WTC11 (cell line): ENCODE results near the gene SMAD6. TPM values are rescaled to one million over a fixed set of nuclear protein-coding genes. Genes with fewer than 3 reads are reported as not detected.
A peak's percentile ranks its signal among the peaks of the same experiment; 100 is the strongest.

Experiments
- ATAC-seq: fragments of 200-7000 bp; cut with Tn5 transposase; 2 replicates; pipeline ENCODE4 v1.10.0; 2021; ENCODE audit warnings: mild to moderate bottlenecking, moderate library complexity
- Bru-seq: library from RNA; stranded (reverse); fragments of 400-500 nt; gene quantifications from one replicate; lab custom pipeline; 2021; lab: Mats Ljungman, UMichigan
- CTCF ChIA-PET: fragments of 300-600 bp; sonication (Branson Sonifier 250); formaldehyde crosslinking; loops from one replicate; lab custom pipeline; 2021; ENCODE audit warnings: antibody characterized with exemption; lab: Charles Lee
- POLR2A ChIA-PET: fragments of 350-600 bp; sonication (Branson Sonifier 250); formaldehyde crosslinking; loops from one replicate; lab custom pipeline; 2021; ENCODE audit warnings: antibody characterized with exemption; lab: Charles Lee
- DNase-seq: peaks from one replicate; pipeline ENCODE4 v3.0.0; 2021; ENCODE audit warnings: low spot score
- H3K27ac Mint-ChIP-seq: 2 replicates; pipeline ENCODE4 v1.8.0; 2021; ENCODE audit warnings: mixed read lengths
- H3K27me3 Mint-ChIP-seq: 2 replicates; pipeline ENCODE4 v1.8.0; 2021; ENCODE audit warnings: low read depth, mild to moderate bottlenecking, moderate library complexity, mixed read lengths
- H3K36me3 Mint-ChIP-seq: 2 replicates; pipeline ENCODE4 v1.8.0; 2021; ENCODE audit warnings: mixed read lengths
- H3K4me1 Mint-ChIP-seq: 2 replicates; pipeline ENCODE4 v1.8.0; 2022; ENCODE audit warnings: mixed read lengths
- H3K4me3 Mint-ChIP-seq: 2 replicates; pipeline ENCODE4 v1.8.0; 2021; ENCODE audit warnings: mild to moderate bottlenecking, moderate library complexity, mixed read lengths
- H3K9me3 Mint-ChIP-seq: 2 replicates; pipeline ENCODE4 v1.8.0; 2021; ENCODE audit warnings: mixed read lengths
- ESRRA ChIP-seq: sonication (generic); formaldehyde crosslinking; IDR thresholded peaks from 2 replicates; pipeline ENCODE4 v1.8.1; 2022; ENCODE audit warnings: mild to moderate bottlenecking, missing genetic modification reagents, borderline replicate concordance
- FOXJ3 ChIP-seq: sonication (generic); formaldehyde crosslinking; IDR thresholded peaks from 2 replicates; pipeline ENCODE4 v1.9.0; 2021; ENCODE audit warnings: missing genetic modification reagents, mild to moderate bottlenecking, borderline replicate concordance
- FOXK1 ChIP-seq: sonication (generic); formaldehyde crosslinking; IDR thresholded peaks from 2 replicates; pipeline ENCODE4 v1.8.0; 2022; ENCODE audit warnings: mild to moderate bottlenecking, moderate library complexity, missing genetic modification reagents
- GABPB1 ChIP-seq: sonication (generic); formaldehyde crosslinking; IDR thresholded peaks from 2 replicates; pipeline ENCODE4 v1.8.1; 2023; ENCODE audit warnings: mild to moderate bottlenecking, missing genetic modification reagents
- JUN ChIP-seq: sonication (generic); formaldehyde crosslinking; IDR thresholded peaks from 2 replicates; pipeline ENCODE4 v1.8.0; 2023; ENCODE audit warnings: mild to moderate bottlenecking, missing genetic modification reagents
- NFYB ChIP-seq: sonication (generic); formaldehyde crosslinking; conservative IDR thresholded peaks from 2 replicates; pipeline ENCODE4 v1.8.0; 2022; ENCODE audit warnings: low read depth, missing genetic modification reagents
- NR1H2 ChIP-seq: sonication (generic); formaldehyde crosslinking; IDR thresholded peaks from 2 replicates; pipeline ENCODE4 v1.9.0; 2021; ENCODE audit warnings: mild to moderate bottlenecking, moderate library complexity, missing genetic modification reagents
- NR3C1 ChIP-seq: sonication (generic); formaldehyde crosslinking; conservative IDR thresholded peaks from 2 replicates; pipeline ENCODE4 v1.8.1; 2023; ENCODE audit warnings: low read depth, mild to moderate bottlenecking, missing genetic modification reagents
- SMAD4 ChIP-seq: sonication (generic); formaldehyde crosslinking; IDR thresholded peaks from 2 replicates; pipeline ENCODE4 v1.8.0; 2022; ENCODE audit warnings: mild to moderate bottlenecking, missing genetic modification reagents
- SP1 ChIP-seq: sonication (generic); formaldehyde crosslinking; conservative IDR thresholded peaks from 2 replicates; pipeline ENCODE4 v1.8.1; 2022; ENCODE audit warnings: missing genetic modification reagents
- ZNF232 ChIP-seq: sonication (generic); formaldehyde crosslinking; IDR thresholded peaks from 2 replicates; pipeline ENCODE4 v1.8.0; 2022; ENCODE audit warnings: mild to moderate bottlenecking, missing genetic modification reagents
- ZNF423 ChIP-seq: fragments of 250-450 bp; sonication (Bioruptor Pico); IDR thresholded peaks from 2 replicates; pipeline ENCODE4 v2.1.2; 2022; ENCODE audit warnings: mild to moderate bottlenecking, moderate library complexity
- ZNF671 ChIP-seq: fragments of 250-450 bp; sonication (Bioruptor Pico); IDR thresholded peaks from 2 replicates; pipeline ENCODE4 v1.8.0; 2021; ENCODE audit warnings: mild to moderate bottlenecking
- long read RNA-seq, 3 experiments: library from RNA in 1 of 3; library from capped mRNA in 1 of 3; library from polyadenylated mRNA in 1 of 3; unstranded in 2 of 3; stranded (forward) in 1 of 3; transcript quantifications; one replicate each; pipeline ENCODE4 v2.0.0, GENCODE V29; 2021
- total RNA-seq: library from RNA; stranded (reverse); gene quantifications from 3 replicates; pipeline ENCODE4 v1.2.3, GENCODE V29; 2021
- TF ChIP-seq, protein P1 (sequence below): sonication (generic); formaldehyde crosslinking; IDR thresholded peaks from 2 replicates; pipeline ENCODE4 v1.8.1; 2023; ENCODE audit warnings: mild to moderate bottlenecking, moderate library complexity, missing genetic modification reagents
- TF ChIP-seq, protein P2 (sequence below): sonication (generic); formaldehyde crosslinking; IDR thresholded peaks from 2 replicates; pipeline ENCODE4 v1.8.1; 2022; ENCODE audit warnings: mild to moderate bottlenecking, missing genetic modification reagents, moderate library complexity, borderline replicate concordance
- TF ChIP-seq, protein P3 (sequence below): sonication (generic); formaldehyde crosslinking; IDR thresholded peaks from 2 replicates; pipeline ENCODE4 v1.8.0; 2022; ENCODE audit warnings: mild to moderate bottlenecking, missing genetic modification reagents
- TF ChIP-seq, protein P4 (sequence below): sonication (generic); formaldehyde crosslinking; IDR thresholded peaks from 2 replicates; pipeline ENCODE4 v1.8.0; 2022; ENCODE audit warnings: mild to moderate bottlenecking, missing genetic modification reagents
- TF ChIP-seq, protein P5 (sequence below): sonication (generic); formaldehyde crosslinking; IDR thresholded peaks from 2 replicates; pipeline ENCODE4 v1.8.1; 2023; ENCODE audit warnings: mild to moderate bottlenecking, missing genetic modification reagents, moderate library complexity
- TF ChIP-seq, protein P6 (sequence below): fragments of 250-450 bp; sonication (Bioruptor Pico); conservative IDR thresholded peaks from 2 replicates; pipeline ENCODE4 v1.9.0; 2021; ENCODE audit warnings: mild to moderate bottlenecking

SMAD6 gene
- 9.2 to 13.9 TPM (median 10.4 TPM) in 3 replicates for total RNA-seq
- Bru-seq, nascent RNA: percentile 61 among the genes with signal in this experiment
- long read RNA-seq, experiment 1, full-length matches to known transcripts: 24 of 33 reads
- long read RNA-seq, experiment 1, partial matches to known transcripts: 0 of 33 reads
- long read RNA-seq, experiment 1, other reads (novel, unspliced or antisense): 9 of 33 reads
- long read RNA-seq, experiment 2, transcript SMAD6-201 (4 exons, 3,835 nt): major isoform, 7 of 11 reads
- long read RNA-seq, experiment 2, partial matches to known transcripts: 3 of 11 reads
- long read RNA-seq, experiment 2, other reads (novel, unspliced or antisense): 1 of 11 reads
- long read RNA-seq, experiment 3: 0 reads

DNA sequence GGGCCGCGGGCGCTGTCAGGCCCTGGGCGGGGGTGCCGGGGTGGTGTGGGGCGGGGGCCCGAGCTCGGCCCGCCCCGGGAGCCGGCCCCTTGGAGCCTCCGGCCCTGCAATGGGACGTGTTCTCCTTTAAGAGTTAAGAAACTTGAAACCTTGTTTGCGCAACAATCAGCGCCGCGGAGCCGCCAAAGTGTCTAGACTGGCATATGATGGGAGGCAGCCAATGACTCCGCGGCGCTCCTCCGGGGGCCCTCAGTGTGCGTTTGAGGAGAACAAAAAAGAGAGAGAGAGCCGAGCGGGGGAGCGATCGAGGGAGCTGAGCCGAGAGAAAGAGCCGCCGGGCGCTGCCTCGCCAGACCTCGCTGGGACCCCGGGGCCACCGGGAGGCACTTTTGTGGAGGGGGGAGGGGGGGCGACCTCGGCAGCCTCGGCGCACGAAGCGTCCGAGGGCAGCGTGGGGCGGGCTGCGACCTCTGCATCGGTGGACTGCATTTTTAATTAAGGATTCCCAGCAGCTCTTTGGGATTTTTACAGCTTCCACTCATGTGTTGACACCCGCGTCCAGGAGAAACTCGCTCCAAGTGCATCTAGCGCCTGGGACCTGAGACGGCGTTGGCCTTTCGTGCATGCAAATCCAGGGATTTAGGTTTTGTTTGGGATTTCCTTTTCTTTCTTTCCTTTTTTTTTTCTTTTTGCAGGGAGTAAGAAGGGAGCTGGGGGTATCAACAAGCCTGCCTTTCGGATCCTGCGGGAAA lies at the start of gene SMAD6:
SMAD6 (plus strand) TSS at position 202 of the 752 bp plus-strand sequence. CDS start 1,023 bp downstream, outside the sequence.
- Mint-ChIP-seq H3K36me3 (no peaks in the 10 kb centered on the region; the same call in 1 of the 2 replicates), H3K4me3 (peak within 1 kb of the TSS; percentile 90), H3K27me3 (peaks cover 29% of the 10 kb centered on the region), H3K4me1 (peaks cover 44% of the 10 kb centered on the region), H3K27ac (peak within 1 kb of the TSS; percentile 97), H3K9me3 (no peaks in the 10 kb centered on the region)
- DNase-seq: peak; percentile 94
- POLR2A ChIA-PET: interaction anchor here (1.8 kb wide), 1 partner anchor 82 kb away, joined by 8 read pairs; no protein-coding TSS in a partner anchor
- CTCF ChIA-PET: interaction anchor here (0.7 to 8.2 kb wide), 18 partner anchors 13 to 198 kb away, joined by 3 to 87 read pairs (median 4); partner anchors contain the start of gene LCTL
- TF ChIP-seq, protein P1, sequence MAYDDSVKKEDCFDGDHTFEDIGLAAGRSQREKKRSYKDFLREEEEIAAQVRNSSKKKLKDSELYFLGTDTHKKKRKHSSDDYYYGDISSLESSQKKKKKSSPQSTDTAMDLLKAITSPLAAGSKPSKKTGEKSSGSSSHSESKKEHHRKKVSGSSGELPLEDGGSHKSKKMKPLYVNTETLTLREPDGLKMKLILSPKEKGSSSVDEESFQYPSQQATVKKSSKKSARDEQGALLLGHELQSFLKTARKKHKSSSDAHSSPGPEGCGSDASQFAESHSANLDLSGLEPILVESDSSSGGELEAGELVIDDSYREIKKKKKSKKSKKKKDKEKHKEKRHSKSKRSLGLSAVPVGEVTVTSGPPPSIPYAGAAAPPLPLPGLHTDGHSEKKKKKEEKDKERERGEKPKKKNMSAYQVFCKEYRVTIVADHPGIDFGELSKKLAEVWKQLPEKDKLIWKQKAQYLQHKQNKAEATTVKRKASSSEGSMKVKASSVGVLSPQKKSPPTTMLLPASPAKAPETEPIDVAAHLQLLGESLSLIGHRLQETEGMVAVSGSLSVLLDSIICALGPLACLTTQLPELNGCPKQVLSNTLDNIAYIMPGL: 0 out of 2 replicates have a peak, but pooled peaks have one; percentile 47
- 0 out of 2 replicates have a peak, but pooled peaks have one; percentile 21 for TF ChIP-seq SMAD4 (CRISPR knock-in tag)
- no peak for TF ChIP-seq JUN (CRISPR knock-in tag)
- no peak for TF ChIP-seq ZNF671 (CRISPR knock-in tag)
- no peak for TF ChIP-seq FOXK1
- TF ChIP-seq, protein P2, sequence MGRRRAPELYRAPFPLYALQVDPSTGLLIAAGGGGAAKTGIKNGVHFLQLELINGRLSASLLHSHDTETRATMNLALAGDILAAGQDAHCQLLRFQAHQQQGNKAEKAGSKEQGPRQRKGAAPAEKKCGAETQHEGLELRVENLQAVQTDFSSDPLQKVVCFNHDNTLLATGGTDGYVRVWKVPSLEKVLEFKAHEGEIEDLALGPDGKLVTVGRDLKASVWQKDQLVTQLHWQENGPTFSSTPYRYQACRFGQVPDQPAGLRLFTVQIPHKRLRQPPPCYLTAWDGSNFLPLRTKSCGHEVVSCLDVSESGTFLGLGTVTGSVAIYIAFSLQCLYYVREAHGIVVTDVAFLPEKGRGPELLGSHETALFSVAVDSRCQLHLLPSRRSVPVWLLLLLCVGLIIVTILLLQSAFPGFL (CRISPR knock-in tag): no peak
- TF ChIP-seq, protein P3, sequence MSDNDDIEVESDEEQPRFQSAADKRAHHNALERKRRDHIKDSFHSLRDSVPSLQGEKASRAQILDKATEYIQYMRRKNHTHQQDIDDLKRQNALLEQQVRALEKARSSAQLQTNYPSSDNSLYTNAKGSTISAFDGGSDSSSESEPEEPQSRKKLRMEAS (CRISPR knock-in tag): peak; percentile 1; the same call in 1 of the 2 replicates
- TF ChIP-seq SP1 (CRISPR knock-in tag): 0 out of 2 replicates have a peak, but pooled peaks have one; percentile 26
- TF ChIP-seq, protein P4, sequence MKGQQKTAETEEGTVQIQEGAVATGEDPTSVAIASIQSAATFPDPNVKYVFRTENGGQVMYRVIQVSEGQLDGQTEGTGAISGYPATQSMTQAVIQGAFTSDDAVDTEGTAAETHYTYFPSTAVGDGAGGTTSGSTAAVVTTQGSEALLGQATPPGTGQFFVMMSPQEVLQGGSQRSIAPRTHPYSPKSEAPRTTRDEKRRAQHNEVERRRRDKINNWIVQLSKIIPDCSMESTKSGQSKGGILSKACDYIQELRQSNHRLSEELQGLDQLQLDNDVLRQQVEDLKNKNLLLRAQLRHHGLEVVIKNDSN (CRISPR knock-in tag): peak; percentile 77
- TF ChIP-seq GABPB1: no peak
- TF ChIP-seq, protein P5, sequence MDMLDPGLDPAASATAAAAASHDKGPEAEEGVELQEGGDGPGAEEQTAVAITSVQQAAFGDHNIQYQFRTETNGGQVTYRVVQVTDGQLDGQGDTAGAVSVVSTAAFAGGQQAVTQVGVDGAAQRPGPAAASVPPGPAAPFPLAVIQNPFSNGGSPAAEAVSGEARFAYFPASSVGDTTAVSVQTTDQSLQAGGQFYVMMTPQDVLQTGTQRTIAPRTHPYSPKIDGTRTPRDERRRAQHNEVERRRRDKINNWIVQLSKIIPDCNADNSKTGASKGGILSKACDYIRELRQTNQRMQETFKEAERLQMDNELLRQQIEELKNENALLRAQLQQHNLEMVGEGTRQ: peak; percentile 70
- TF ChIP-seq NFYB (CRISPR knock-in tag): no peak
- peak; percentile 73 for TF ChIP-seq ZNF423 (CRISPR knock-in tag)
- TF ChIP-seq ESRRA (CRISPR knock-in tag): no peak
- no peak for TF ChIP-seq NR1H2 (CRISPR knock-in tag)
- no peak for TF ChIP-seq NR3C1 (CRISPR knock-in tag)
- TF ChIP-seq ZNF232 (CRISPR knock-in tag): 0 out of 2 replicates have a peak, but pooled peaks have one; percentile 59
- peak; percentile 41 for ATAC-seq

DNA sequence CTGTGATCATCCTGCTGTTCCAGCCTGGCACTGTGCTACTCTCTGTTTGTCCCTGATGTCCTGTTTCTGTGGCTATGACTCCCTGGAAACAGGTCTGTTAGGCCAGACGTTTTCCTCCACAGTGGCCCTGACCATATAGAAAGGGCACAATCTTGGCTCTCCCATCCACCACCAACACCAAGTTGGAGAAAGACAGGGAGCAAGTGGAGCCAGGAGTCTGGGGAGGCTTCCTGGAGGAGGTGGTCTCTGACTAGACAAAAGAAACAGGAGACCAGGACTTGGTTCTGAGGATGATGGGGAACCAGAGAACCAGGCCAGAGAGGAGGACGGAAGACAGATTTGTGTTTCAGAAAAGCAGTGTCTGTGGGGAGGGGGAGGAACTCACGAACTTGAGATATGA lies 49.2 kb upstream of the SMAD6 start:
- H3K9me3 Mint-ChIP-seq: no peaks in the 10 kb centered on the region
- ChIA-PET POLR2A (no interaction called here), CTCF (interaction anchor here (0.6 kb wide), 1 partner anchor 1541 kb away, joined by 3 read pairs; no protein-coding TSS in a partner anchor)
- H3K27ac Mint-ChIP-seq: no peak overlapping the region
- H3K36me3 Mint-ChIP-seq: no peaks in the 10 kb centered on the region
- DNase-seq (no peak), ATAC-seq (no peak)
- no peak overlapping the region for H3K4me3 Mint-ChIP-seq
- H3K27me3 Mint-ChIP-seq: peaks cover 3% of the 10 kb centered on the region; the same call in 1 of the 2 replicates
- peaks cover 53% of the 10 kb centered on the region for H3K4me1 Mint-ChIP-seq
- TF ChIP-seq, protein P5: no peak
- TF ChIP-seq, protein P6, sequence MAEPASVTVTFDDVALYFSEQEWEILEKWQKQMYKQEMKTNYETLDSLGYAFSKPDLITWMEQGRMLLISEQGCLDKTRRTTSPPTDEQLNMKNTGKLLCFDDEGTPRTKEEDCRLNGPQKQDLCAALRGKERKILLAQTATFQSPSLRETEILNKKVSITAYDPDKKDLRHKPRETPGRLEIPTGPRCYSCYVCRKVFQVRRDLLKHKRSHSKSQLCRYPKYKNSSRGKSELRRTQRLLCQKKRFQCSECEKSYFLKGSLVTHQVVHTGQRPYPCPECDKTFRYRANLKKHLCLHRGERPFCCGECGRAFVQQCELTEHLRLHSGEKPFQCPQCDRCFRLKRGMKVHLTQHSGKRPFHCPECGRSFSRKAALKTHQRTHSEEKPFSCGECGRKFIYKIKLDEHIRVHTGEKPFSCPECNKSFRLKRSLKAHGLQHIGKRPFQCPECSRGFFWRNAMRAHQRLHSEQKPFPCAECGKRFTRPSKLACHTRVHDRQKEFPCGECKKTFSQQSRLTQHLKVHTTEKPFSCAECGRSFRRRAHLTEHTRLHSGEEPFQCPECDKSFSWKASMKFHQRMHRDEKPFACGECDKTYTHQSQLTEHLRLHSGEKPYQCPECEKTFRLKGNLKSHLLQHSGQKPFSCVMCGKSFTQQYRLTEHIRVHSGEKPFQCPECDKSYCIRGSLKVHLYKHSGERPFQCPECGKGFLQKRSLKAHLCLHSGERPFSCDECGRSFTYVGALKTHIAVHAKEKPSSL: no peak
- TF ChIP-seq, protein P3 (CRISPR knock-in tag): no peak
- TF ChIP-seq FOXJ3: no peak
- TF ChIP-seq ZNF232 (CRISPR knock-in tag): no peak
- TF ChIP-seq, protein P2 (CRISPR knock-in tag): no peak
